HepG2 (cell line): Measurements from ENCODE around the gene ZNF503. TPM values are rescaled to one million over a fixed set of nuclear protein-coding genes. Genes with fewer than 3 reads are reported as not detected.

Experiments
- FOSL2 ChIP-seq: sonication (generic); formaldehyde crosslinking; IDR thresholded peaks from 2 replicates; pipeline ENCODE4 v1.4.0; 2020; ENCODE audit warnings: missing genetic modification reagents
- ONECUT2 ChIP-seq: sonication (generic); formaldehyde crosslinking; IDR thresholded peaks from 2 replicates; pipeline ENCODE4 v1.4.0; 2020; ENCODE audit warnings: missing genetic modification reagents
- RARA ChIP-seq: IDR thresholded peaks from 2 replicates; pipeline ENCODE4 v1.6.1; 2016; ENCODE audit warnings: missing genetic modification reagents, missing compliant biosample characterization
- SMYD3 ChIP-seq: sonication (generic); formaldehyde crosslinking; IDR thresholded peaks from 2 replicates; pipeline ENCODE4 v1.8.1; 2023; ENCODE audit warnings: mild to moderate bottlenecking, missing genetic modification reagents
- TARDBP ChIP-seq: sonication (generic); formaldehyde crosslinking; IDR thresholded peaks from 2 replicates; pipeline ENCODE4 v1.8.0; 2022; ENCODE audit warnings: mild to moderate bottlenecking, missing genetic modification reagents
- TCF12 ChIP-seq, 2 experiments: fragments of 450-650 bp in 1 of 2; sonication (generic) in 1 of 2; formaldehyde crosslinking in 1 of 2; IDR thresholded peaks; 2 replicates each; pipeline versions ENCODE4 v1.6.1 to v1.8.0; 2017 to 2022; ENCODE audit warnings: antibody characterized with exemption in 1 of 2, mild to moderate bottlenecking in 1 of 2, missing genetic modification reagents in 1 of 2, moderate library complexity in 1 of 2
- TGIF2 ChIP-seq: IDR thresholded peaks from 2 replicates; pipeline ENCODE4 v1.6.1; 2016; ENCODE audit warnings: control low read depth, missing compliant biosample characterization
- WIZ ChIP-seq: sonication (generic); formaldehyde crosslinking; IDR thresholded peaks from 2 replicates; pipeline ENCODE4 v1.5.1; 2020; ENCODE audit warnings: mild to moderate bottlenecking, missing genetic modification reagents
- ZFP41 ChIP-seq: sonication (generic); formaldehyde crosslinking; IDR thresholded peaks from 2 replicates; pipeline ENCODE4 v1.4.0; 2020; ENCODE audit warnings: mild to moderate bottlenecking, missing genetic modification reagents, borderline replicate concordance
- ZNF224 ChIP-seq: sonication (generic); formaldehyde crosslinking; IDR thresholded peaks from 2 replicates; pipeline ENCODE4 v1.5.0; 2020; ENCODE audit warnings: mild to moderate bottlenecking, missing genetic modification reagents
- ZNF232 ChIP-seq: sonication (generic); formaldehyde crosslinking; IDR thresholded peaks from 2 replicates; pipeline ENCODE4 v1.4.0; 2020; ENCODE audit warnings: missing genetic modification reagents, borderline replicate concordance
- polyA plus RNA-seq, 8 experiments: library from polyadenylated mRNA; depleted of rRNA in 3 of 8; stranded (reverse) in 7 of 8; unstranded in 1 of 8; fragments of >200 nt; fragmentation: Illumina TruSeq in 4 of 8; extraction: Trizol in 4 of 8; gene quantifications; 2 replicates each; pipeline versions ENCODE4 v1.2.1 to v1.2.3, GENCODE V29; 2011 to 2016; ENCODE audit warnings: low read depth in 4 of 8, missing spikeins in 1 of 8, mixed read lengths in 1 of 8; ENCODE audit not compliant: insufficient read depth in 1 of 8
- total RNA-seq, 5 experiments: library from RNA; depleted of rRNA; stranded (reverse); fragments of >200 nt; fragmentation: Illumina TruSeq; extraction: Trizol; gene quantifications; 2 replicates each; pipeline ENCODE4 v1.2.3, GENCODE V29; 2016; ENCODE audit warnings: low read depth in 1 of 5
- TF ChIP-seq, protein P1 (sequence below): sonication (generic); formaldehyde crosslinking; IDR thresholded peaks from 2 replicates; pipeline ENCODE4 v1.4.0; 2020; ENCODE audit warnings: missing genetic modification reagents
- TF ChIP-seq, protein P2 (sequence below): sonication (generic); formaldehyde crosslinking; IDR thresholded peaks from one replicate; pipeline ENCODE4 v1.5.1; 2020; ENCODE audit warnings: mild to moderate bottlenecking, missing genetic modification reagents; ENCODE audit errors: not compliant biosample characterization
- TF ChIP-seq, protein P3 (sequence below): sonication (generic); formaldehyde crosslinking; IDR thresholded peaks from 2 replicates; pipeline ENCODE4 v1.4.0; 2020; ENCODE audit warnings: missing genetic modification reagents, borderline replicate concordance
- TF ChIP-seq, protein P4 (sequence below): sonication (generic); formaldehyde crosslinking; IDR thresholded peaks from 2 replicates; pipeline ENCODE4; 2020; ENCODE audit warnings: missing genetic modification reagents, mild to moderate bottlenecking, borderline replicate concordance

The ZNF503 gene
- total and polyA plus RNA-seq, 2 of the 13 experiments (the other 11 are each of a cell fraction or from before 2014, with no cell fraction given): 2.7 to 8.3 TPM

DNA sequence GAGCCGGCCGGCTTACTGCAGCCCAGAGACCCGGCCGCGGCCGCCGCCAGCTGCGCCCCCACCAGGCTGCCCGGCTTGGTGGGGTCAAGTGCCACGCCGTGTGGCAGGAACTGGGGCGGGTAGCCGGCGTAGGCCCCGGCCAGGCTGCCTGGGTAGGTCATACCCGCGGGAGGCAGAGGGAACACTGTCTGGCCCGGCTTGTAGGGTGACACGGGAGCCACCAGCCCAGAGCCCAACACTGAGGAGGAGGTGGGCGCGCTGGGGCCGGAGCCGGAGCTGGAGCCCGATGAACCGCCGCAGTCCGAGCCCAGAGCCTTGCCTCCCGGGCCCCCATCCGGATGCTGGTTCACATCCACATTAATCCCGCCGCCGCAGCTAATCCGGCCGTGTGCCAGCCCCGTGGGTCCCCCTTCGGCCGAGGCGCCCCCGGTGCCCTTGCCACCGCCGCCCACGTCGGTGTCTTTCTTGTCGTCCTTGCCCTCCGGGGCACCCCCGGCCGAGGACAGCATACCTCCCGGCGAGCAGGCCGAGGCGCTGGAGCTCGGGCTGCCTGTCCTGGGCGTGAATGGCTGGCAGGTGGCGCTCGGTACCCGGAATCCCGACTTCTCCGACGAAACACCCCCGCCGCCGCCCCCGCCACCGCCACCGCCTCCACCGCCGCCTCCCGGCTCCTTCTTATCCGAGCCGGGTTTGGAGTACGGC lies 2.0 kb downstream of the ZNF503 start (continued):
- TF ChIP-seq, protein P1, sequence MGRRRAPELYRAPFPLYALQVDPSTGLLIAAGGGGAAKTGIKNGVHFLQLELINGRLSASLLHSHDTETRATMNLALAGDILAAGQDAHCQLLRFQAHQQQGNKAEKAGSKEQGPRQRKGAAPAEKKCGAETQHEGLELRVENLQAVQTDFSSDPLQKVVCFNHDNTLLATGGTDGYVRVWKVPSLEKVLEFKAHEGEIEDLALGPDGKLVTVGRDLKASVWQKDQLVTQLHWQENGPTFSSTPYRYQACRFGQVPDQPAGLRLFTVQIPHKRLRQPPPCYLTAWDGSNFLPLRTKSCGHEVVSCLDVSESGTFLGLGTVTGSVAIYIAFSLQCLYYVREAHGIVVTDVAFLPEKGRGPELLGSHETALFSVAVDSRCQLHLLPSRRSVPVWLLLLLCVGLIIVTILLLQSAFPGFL (CRISPR knock-in tag): no peak
- TF ChIP-seq, protein P2, sequence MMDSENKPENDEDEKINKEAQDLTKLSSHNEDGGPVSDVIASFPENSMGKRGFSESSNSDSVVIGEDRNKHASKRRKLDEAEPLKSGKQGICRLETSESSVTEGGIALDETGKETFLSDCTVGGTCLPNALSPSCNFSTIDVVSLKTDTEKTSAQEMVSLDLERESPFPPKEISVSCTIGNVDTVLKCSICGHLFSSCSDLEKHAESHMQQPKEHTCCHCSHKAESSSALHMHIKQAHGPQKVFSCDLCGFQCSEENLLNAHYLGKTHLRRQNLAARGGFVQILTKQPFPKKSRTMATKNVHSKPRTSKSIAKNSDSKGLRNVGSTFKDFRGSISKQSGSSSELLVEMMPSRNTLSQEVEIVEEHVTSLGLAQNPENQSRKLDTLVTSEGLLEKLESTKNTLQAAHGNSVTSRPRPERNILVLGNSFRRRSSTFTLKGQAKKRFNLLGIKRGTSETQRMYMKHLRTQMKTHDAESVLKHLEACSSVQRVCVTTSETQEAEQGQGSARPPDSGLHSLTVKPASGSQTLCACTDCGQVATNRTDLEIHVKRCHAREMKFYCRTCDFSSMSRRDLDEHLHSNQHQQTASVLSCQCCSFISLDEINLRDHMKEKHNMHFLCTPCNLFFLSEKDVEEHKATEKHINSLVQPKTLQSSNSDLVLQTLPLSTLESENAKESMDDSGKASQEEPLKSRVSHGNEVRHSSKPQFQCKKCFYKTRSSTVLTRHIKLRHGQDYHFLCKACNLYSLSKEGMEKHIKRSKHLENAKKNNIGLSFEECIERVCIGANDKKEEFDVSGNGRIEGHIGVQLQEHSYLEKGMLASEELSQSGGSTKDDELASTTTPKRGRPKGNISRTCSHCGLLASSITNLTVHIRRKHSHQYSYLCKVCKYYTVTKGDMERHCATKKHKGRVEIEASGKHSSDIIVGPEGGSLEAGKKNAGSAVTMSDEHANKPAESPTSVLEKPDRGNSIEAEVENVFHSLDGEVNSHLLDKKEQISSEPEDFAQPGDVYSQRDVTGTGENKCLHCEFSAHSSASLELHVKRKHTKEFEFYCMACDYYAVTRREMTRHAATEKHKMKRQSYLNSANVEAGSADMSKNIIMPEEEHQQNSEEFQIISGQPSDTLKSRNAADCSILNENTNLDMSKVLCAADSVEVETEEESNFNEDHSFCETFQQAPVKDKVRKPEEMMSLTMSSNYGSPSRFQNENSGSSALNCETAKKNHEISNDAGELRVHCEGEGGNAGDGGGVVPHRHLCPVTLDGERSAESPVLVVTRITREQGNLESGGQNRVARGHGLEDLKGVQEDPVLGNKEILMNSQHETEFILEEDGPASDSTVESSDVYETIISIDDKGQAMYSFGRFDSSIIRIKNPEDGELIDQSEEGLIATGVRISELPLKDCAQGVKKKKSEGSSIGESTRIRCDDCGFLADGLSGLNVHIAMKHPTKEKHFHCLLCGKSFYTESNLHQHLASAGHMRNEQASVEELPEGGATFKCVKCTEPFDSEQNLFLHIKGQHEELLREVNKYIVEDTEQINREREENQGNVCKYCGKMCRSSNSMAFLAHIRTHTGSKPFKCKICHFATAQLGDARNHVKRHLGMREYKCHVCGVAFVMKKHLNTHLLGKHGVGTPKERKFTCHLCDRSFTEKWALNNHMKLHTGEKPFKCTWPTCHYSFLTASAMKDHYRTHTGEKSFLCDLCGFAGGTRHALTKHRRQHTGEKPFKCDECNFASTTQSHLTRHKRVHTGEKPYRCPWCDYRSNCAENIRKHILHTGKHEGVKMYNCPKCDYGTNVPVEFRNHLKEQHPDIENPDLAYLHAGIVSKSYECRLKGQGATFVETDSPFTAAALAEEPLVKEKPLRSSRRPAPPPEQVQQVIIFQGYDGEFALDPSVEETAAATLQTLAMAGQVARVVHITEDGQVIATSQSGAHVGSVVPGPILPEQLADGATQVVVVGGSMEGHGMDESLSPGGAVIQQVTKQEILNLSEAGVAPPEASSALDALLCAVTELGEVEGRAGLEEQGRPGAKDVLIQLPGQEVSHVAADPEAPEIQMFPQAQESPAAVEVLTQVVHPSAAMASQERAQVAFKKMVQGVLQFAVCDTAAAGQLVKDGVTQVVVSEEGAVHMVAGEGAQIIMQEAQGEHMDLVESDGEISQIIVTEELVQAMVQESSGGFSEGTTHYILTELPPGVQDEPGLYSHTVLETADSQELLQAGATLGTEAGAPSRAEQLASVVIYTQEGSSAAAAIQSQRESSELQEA (CRISPR knock-in tag): no peak
- TF ChIP-seq, protein P3, sequence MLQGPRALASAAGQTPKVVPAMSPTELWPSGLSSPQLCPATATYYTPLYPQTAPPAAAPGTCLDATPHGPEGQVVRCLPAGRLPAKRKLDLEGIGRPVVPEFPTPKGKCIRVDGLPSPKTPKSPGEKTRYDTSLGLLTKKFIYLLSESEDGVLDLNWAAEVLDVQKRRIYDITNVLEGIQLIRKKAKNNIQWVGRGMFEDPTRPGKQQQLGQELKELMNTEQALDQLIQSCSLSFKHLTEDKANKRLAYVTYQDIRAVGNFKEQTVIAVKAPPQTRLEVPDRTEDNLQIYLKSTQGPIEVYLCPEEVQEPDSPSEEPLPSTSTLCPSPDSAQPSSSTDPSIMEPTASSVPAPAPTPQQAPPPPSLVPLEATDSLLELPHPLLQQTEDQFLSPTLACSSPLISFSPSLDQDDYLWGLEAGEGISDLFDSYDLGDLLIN: no peak
- TF ChIP-seq ZFP41 (CRISPR knock-in tag) (no peak), WIZ (CRISPR knock-in tag) (no peak), RARA (no peak), ZNF232 (0 out of 2 replicates have a peak, but pooled peaks have one; percentile 52), TARDBP (no peak), SMYD3 (CRISPR knock-in tag) (no peak), TGIF2 (CRISPR knock-in tag) (no peak; the same call in 1 of the 2 replicates), FOSL2 (CRISPR knock-in tag) (no peak), ONECUT2 (no peak), ZNF224 (CRISPR knock-in tag) (no peak), TCF12 (IDR thresholded peaks at IDR 0.05) (no peak), TCF12 (CRISPR knock-in tag; IDR thresholded peaks at IDR 0.05) (no peak)
- TF ChIP-seq, protein P4, sequence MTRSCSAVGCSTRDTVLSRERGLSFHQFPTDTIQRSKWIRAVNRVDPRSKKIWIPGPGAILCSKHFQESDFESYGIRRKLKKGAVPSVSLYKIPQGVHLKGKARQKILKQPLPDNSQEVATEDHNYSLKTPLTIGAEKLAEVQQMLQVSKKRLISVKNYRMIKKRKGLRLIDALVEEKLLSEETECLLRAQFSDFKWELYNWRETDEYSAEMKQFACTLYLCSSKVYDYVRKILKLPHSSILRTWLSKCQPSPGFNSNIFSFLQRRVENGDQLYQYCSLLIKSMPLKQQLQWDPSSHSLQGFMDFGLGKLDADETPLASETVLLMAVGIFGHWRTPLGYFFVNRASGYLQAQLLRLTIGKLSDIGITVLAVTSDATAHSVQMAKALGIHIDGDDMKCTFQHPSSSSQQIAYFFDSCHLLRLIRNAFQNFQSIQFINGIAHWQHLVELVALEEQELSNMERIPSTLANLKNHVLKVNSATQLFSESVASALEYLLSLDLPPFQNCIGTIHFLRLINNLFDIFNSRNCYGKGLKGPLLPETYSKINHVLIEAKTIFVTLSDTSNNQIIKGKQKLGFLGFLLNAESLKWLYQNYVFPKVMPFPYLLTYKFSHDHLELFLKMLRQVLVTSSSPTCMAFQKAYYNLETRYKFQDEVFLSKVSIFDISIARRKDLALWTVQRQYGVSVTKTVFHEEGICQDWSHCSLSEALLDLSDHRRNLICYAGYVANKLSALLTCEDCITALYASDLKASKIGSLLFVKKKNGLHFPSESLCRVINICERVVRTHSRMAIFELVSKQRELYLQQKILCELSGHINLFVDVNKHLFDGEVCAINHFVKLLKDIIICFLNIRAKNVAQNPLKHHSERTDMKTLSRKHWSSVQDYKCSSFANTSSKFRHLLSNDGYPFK: no peak
